Left lobe of liver (tissue), 2 donors: ENCODE data around the gene CAPZB. TPM values are rescaled to one million over a fixed set of nuclear protein-coding genes. Genes with fewer than 3 reads are reported as not detected.

Experiments
- ATAC-seq: fragments of 200-7000 bp; cut with Tn5 transposase; one replicate; pipeline ENCODE4 v1.9.1; 2020; ENCODE audit warnings: mild to moderate bottlenecking, moderate library complexity
- DNase-seq: peaks from one replicate; pipeline ENCODE4 v3.0.0-alpha.2; 2020; ENCODE audit warnings: low spot score
- total RNA-seq: library from RNA; stranded (reverse); gene quantifications from one replicate; pipeline ENCODE4 v1.2.1, GENCODE V29; 2021
- donor health status: DM: no; HTN: no; CAD: no; lungs with moderate emphysema.
- donor health status: DM: no; HTN: yes; CAD: no.

CAPZB gene
- total RNA-seq, 1 donor from 2014 or later = 91.4 TPM

DNA sequence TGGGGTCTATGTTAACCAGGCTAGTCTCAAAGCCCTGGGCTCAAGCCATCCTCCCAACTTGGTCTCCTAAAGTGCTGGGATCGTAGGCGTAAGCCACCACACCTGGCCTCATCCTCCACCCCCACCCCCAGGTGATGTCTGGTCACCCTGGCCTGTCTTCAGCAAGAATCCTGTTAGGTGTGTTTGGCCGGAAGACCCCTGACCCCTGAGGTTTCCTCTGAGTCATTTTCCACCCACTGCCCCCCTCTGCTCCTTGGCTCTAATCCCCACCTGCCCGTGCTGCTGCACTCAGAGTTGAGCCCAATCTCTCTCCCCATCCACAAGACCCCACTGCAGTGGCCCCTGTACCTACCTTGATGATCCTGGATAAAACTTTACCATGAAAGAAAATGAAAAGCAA lies 148.1 kb downstream of the CAPZB start:
- no peak for ATAC-seq
- peak; percentile 43 for DNase-seq

DNA sequence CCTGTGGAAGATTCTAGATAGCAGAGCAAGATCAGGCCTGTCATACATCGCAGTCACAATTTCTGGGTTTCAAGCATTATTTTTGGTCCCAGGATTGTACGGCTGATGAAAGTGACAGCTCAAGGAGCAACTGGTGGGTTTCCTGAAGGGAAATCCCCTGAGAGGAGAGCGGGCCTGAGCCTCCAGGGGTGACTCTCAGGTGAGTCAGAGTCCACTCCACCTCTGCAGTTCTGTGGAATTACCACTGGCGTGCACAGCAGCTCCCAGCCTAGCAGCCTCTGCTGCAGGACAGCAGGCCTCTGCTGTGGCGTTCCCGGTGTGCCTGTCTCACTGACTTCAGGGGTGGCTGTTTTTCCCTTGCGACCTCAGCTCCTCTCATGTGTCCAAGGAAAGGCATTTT lies 148.8 kb downstream of the CAPZB start:
- DNase-seq (no peak), ATAC-seq (no peak)

DNA sequence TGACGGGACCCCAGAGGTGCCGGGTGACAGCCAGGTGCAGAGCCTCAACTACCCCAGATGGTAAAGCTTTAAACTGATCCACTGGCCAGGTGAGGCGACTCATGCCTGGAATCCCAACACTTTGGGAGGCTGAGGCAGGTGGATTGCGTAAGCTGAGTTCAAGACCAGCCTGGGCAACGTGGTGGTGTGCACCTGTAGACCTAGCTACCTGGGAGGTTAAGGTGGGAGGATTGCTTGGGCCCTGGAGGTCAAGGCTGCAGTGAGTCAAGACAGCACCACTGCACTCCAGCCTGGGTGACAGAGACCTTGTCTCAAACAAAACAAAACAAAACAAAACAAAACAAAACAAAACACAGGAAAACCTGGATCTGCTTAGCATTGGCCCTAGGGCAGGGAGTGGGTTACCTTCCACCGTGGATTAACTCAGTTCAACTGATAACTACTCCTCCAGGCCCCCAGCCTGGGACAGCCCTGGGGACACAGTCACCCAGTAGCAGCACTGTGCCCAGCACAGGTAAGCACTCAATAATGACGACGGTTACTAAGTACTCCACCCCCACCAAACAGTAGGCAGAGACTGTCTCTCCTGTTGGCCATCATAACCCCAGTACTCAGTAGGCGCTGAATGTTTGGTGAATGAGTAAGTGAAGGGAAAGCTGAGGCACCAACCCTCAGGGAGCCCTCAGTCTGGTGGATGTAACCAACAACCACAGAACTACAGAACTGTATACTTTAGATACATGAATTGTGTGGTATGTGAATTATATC lies 151.6 kb downstream of the CAPZB start:
- ATAC-seq (no peak), DNase-seq (no peak)

DNA sequence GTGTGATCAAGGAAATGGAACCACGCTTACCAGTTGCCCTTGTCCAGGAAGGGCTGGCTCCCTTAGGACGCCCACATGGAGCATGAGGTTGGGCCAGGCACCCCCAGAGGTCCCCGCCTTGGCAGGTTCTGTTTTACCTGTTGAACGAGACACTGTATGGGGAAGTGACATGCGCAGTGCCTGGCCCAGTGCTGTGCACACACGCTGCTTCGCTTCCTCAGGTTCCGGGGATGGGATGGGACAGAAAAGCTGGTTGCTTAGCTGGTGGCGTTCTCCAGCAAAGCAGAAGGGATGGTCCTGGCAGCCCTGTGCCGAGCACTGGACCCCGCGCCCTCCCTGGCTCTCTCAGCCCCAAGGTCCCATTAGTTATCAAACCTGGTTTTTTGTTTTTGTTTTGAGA lies 152.5 kb downstream of the CAPZB start:
- ATAC-seq = no peak
- no peak for DNase-seq

DNA sequence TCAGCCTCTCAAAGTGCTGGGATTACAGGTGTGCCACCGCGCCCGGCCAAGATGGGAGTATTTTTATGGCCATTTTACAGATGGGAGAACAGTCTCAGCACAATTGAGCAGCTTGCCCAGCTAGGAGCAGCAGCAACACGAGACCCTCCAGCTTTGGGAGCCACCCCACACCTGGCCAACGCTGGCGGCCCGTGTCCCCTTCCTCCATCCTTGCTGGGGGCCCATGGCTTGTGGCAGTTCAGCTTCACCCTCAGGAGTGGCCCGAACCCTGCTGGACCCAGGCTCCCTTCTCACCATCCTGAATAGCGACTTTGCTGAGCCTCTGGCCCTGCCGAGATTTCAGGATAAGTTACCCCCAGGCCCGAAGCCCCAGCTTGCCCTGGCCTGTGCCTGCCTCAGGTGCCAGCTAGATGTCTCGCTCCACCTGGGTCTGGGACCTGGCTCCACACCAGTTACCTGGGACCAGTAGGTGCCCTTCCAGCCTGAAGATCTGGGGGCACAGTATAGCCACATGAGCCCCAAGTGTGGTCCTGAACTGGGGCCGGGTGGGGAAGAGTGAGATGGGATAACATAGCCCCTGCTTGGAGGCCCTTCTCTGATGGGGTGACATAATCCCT lies 154.0 kb downstream of the CAPZB start:
- ATAC-seq (no peak), DNase-seq (no peak)

DNA sequence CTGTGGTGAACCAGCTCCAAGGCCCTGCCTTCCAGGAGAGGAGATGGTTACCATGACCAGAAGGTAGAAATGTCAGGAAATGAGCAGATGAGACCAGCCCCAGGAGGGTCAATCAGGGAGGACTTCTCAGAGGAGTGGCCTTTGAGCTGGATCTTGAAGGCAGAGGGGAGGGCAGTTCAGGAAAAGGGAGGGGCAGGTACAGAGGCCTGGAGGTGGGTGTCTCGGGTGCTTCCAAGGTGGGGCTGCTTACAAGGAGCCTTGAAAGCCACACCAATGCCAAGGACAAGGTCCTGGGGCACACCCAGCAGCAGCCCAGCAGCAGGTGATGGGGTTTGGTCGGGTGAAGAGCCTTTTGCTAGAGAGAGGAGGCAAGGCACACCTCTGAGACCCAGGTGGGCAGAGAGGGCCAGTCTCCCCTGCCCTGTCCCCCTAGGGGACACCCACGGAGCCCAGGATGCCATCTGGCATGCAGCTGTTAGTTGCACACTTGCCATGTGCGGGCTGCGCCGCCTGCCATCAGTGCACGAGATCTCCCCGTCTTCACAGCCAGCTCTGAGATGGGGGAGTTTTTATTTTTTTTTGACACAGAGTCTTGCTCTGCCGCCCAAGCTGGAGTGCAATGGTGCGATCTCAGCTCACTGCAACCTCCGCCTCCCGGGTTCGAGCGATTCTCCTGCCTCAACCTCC lies 154.7 kb downstream of the CAPZB start:
- no peak for ATAC-seq
- DNase-seq = no peak

DNA sequence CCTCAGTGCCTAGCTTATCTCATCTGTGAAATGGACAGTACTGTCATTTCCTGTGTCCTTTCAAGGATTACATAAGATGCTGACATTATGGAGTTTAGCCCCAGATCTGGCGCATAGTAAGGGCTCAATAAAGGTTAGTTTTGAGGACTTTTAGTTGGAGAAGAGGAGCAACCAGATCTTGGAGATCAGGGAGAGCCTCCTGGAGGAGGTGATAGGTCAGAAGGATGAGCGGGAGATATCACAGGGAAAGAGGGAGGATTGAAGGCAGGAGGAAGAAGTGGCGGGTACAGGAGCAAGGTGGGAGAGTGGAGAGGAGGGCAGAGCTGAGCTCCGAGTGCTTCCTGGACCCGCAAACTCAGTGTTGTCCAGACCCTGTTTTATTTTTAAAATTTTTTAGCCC lies 155.7 kb downstream of the CAPZB start:
- DNase-seq = no peak
- ATAC-seq = no peak

DNA sequence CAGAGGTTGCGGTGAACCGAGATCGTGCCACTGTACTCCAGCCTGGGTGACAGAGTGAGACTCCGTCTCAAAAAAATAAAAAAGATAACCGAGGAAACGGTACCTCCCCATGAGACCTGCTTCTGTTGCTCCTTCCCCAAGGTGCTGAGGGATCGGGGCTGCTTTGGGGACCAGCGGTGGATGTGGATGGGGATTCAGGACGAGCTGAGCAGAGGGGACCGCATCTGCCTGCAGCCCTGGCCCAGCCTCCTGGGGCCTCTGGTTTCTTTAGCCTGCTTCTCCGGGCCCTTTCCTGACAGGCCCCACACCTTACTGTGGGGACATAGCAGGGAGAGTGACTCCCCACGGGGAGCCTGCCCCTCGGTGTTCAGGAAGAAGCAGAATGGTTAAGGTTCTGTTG lies 156.2 kb downstream of the CAPZB start:
- no peak for ATAC-seq
- DNase-seq = no peak

DNA sequence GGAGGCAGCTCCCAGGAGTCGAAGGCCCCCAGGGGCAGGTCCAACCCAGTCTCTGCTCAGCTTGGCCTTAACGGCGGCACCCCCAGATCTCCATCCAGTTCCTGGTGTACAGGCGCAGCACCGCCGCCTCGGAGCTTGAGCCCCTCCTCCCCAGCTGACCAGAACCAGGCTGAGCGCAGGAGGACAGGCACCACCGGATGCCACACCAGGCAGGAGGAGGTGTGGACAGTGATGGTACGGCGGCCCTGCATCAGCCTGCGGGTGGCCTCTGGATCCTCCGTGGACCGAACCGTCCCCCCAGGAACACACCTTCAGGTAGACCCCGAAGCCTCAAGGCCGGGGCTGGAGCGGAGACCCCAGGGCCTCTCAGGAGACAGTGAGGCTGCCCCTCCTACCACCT lies 156.9 kb downstream of the CAPZB start:
- DNase-seq (no peak), ATAC-seq (no peak)

DNA sequence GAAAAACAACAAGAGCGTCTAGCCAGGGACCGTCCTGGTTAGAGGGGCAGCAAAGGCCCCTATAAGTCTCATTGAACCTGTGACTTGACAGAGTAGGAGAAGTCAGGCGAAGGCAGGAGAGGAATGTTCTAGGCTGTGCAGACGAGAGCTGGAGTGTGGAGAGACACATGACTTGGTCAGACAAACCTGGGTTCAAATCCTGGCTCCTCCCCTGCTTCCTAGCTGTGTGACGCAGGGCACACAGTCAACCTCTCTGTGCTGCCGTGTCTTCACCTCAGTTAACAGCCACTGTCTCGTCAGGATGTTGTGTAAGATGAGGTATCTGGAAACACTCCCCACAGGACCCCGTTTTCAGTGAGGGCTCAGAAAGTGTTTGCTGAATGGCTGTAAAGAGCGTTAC lies 157.6 kb downstream of the CAPZB start:
- ATAC-seq (no peak), DNase-seq (no peak)

DNA sequence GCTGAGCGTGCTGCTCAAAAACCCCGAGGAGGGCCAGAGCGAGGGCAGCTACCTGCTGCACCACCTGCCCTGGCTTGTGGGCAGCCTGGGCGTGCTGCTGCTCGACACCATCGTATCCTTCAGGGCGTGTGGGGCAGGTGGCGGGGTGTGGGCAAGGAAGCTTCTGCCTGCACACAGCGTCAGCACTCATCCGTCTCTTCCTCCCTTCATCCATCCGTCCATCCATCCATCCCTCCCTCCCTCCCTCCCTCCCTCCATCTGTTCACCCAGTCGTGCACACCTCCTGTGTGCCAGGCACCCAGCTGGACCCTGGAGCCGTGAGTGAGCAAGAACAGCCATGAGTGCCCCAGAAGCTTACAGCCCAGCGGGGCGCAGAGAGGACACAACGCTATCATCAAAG lies 158.0 kb downstream of the CAPZB start:
- peak; percentile 9 for ATAC-seq
- no peak for DNase-seq

DNA sequence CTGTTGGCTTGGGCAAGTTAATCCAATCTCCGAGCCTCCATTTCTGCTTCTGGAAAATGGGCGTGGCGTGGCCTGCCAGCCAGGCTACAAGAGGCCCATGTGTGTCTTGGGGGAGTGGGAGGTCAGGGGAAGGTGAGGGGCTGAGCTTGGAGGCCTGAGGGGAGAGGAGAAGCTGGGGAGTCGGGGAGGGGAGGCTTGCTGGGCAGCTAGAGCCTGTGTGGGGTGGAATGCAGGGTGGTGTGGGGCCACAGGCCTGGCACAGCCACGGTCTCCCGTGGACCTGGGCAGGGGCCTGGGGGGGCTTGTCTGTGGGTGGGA lies 158.6 kb downstream of the CAPZB start:
- DNase-seq = no peak
- no peak for ATAC-seq

DNA sequence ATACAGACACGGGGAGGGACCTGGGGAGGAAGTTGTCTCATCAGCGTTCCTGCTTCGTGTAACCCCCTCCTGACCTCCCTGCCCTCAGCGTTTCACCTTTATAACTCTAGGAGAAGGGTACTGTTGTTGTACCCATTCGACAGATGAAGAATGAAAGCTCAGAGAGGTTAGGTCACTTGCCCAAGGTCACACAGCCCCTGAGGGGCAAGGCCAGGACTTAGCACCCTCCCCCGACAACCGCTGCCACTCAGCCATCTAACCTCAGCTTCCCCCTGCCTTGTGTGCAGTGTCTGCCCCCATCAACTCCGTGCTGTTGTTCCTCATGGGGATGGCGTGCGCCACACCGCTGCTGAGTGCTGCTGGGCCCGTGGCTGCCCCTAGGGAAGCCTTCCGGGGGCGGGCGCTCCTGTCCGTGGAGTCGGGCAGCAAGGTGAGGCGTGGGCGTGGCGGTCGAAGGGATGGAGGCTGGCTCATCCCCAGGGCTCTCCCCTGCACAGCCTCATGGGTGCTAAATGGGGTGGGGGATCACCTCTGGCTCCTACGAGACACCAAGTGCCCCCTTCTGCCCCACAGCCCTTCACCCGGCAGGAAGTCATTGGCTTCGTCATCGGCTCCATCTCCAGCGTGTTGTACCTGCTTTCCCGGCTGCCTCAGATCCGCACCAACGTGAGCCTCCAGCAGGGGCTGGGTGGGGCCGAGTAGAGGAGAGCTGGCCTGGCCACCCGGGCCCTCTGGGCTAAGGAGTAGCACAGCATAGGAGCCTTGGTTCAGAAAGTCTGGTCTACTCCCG lies 159.2 kb downstream of the CAPZB start:
- DNase-seq (no peak), ATAC-seq (no peak)

DNA sequence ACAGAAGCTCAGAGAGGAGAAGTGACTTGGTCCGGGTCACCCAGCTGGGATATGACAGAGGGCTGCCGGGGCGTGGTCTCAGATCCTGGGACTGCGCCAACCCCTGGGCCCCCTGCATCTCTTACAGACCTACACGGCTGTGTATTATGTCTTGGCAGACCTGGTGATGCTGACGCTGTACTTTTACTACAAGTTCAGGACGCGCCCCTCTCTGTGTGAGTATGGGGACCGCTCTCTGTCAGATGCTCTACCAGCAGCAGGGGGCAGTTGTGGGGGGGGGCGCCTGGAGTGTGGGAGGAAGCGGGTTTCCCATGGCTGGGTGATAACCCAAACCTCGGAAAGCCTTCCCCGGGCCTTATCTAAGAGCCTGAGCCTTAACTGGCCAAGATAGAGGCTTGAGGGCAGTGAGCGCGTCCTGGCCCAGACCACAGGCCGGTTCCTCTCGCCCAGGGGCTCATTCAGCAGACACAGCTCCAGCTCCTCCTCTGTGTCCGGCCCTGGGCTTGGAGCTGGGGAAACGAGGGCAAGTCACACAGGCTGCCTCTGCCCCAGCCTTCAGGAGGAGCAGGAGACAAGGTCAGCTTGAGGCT lies 159.9 kb downstream of the CAPZB start:
- peak; percentile 14 for ATAC-seq

DNA sequence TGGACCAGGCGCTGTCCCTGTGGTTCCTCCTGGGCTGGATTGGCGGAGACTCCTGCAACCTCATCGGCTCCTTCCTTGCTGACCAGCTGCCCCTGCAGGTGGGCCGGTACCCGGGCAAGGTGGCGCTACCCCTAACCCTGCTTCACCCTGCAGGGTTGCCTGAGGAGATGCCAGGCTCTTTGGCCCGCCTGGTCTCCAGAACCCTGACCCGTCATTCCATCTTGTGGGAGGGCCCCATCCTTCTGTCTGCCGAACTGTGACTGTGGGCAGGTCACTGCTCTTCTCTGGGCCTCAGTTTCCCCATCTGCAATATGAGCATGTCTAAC lies 160.7 kb downstream of the CAPZB start:
- DNase-seq = no peak
- ATAC-seq = no peak

More for the DNA sequence above, 159.9 kb downstream of the CAPZB start:
- DNase-seq = no peak

DNA sequence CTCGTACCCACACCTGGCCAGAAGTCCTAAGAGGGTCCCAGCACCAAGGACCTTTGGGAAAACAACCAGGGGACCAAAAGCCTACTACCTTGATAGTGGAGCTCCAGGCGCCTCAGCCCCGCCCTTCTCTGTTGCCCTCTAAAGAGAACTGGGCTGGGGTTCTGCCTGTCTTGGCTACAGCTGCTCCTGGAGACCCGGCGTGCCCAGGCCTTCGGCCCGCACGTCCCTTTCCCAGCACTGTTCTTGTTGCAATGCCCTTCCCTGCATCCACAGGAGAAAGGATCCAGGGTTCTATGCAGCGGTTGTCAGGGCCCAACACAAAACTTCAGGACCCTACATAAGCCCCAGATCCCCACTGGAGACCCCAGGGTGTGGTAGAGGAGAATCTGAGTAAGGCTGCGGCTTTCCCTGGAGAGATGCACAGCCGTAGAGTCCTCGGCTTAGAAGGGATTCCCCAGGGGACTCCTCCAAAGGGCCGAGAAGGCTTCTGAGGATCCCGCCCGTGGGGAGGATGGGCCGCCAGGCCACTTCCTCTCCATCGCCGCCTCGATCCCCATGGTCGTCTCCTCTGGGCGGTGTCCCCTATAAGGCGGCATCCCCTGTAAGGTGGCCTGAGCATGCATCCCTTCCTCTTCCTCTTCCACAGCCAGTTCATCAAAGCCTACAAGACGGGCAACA lies 161.2 kb downstream of the CAPZB start:
- DNase-seq (no peak), ATAC-seq (no peak)

DNA sequence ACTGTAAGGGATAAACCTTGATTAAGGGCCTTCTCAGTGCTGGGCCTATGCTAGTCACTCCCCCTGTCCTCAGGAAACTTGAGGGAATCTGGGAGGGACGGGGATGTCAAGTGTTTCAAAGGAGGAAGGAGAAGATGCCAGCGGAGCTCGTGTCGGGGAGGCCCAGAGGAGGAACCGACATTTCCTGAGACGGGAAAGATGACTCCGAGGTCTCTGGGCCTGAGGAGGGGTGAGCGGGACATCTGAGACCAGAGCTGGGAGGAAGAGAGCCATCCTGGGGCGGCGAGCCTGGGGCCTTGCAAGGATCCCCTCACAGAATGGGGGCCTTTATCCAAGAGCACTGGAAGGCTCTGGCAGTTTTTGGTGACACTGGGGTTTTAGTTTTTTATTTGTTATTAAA lies 162.9 kb downstream of the CAPZB start:
- ATAC-seq = no peak
- no peak for DNase-seq

DNA sequence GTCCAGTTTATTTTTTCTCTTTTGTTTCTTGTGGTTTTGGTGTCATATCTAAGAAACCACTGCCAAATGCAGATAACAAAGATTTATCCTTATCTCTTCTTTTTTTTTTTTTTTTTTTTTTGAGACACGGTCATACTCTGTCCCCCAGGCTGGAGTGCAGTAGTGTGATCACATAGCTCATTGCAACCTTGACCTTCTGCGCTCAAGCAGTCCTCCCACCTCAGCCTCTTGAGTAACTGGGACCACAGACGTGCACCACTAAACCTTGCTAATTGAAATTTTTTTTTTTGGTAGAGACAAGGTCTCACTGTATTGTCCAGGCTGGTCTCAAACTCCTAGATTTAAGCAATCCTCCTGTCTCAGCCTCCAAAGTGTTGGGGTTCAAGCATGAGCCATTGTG lies 164.3 kb downstream of the CAPZB start:
- DNase-seq (no peak), ATAC-seq (no peak)

DNA sequence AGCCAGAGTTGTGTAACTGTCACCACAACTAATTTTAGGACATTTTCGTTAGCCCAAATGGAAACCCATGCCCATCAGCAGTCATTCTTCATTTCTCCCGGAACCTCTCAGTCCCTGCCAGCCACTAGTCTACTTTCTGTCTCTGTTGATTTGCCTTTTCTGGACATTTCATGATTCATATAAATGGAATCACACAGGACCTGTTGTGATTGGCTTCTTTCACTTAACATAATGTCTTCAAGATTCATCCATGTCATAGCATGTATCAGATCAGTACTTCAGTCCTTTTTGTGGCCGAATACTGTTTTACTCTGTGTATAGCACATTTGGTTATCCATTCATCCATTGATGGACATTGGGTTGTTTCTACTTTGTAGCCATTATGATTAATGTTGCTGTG lies 166.1 kb downstream of the CAPZB start:
- no peak for DNase-seq
- no peak for ATAC-seq

DNA sequence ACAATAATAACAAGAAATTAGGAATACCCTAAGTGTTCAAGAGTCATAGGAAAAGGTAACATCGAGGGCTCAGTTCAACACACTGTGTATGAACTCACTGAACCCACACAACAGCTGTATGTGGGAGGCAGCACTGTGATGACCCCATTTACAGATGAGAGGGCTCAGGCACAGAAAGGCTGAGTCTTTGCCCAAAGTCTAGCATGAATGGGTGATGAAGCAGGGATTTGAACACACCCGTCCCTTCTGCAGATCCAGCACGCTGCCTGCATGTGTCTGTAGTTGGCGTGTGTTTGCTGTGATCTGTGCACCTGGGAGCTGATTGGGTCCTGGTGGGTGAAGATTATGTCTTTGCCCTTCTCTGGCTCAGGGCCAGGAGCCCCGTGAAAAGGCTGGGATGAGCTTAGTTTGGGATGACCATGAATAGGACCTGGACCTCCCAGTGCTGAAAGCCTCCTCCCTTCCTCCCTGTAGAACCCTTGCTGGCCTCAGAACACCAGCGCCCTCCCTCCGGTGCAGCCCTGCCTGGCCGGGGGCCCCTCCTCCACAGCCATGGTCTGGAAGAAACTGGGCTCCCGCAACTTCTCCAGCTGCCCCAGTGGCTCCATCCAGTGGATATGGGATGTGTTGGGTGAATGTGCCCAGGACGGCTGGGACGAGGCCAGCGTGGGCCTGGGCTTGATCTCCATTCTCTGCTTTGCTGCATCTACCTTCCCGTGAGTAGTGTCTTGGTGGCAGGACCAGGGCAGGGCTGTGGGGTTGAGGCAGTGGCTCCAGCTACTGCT lies 168.0 kb downstream of the CAPZB start:
- no peak for DNase-seq
- no peak for ATAC-seq
